ENCODE measurements around the gene AGBL5. TPM values are rescaled to one million over a fixed set of nuclear protein-coding genes. Genes with fewer than 3 reads are reported as not detected.

AGBL5 gene
- total and polyA plus RNA-seq, 9 of the 15 experiments (the other 6 are each of a cell fraction or from before 2014, with no cell fraction given) = 3.3 to 52.7 (median 26.2) TPM

DNA sequence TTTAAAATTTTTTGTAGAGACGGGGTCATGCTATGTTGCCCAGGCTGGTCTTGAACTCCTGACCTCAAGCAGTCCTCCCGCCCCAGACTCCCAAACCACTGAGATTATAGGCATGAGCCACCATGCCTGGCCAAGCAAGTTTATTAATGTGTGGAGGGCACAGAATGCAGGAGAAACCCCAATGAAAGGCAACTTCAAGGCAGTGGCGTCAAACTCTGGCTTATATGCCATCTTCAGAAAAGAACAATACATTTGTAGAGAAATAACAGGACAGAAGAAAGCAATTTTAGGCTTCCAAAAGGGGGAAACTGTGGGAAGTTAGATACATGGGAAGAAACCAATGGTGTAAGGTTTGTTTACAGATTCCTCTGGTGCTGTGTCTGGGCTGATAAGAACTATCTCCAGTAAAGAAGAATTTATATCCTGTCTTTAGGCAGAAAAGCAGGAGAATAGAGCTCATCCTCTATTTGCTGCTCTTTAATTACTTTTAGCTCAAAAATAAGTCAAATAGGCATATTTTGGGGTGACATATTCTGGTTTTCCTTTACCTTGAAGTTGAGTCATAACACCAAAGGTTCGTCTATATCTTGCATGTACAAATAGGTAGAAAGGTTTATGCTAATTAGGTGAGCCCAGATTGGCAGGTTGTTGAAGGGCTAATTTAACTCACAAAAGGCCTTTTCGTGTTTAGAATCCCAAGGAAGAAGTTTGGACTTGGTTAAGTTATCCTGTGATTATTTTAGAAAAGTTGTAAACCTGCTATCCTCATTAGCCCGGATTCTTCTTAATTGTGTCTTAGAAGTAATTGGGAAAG lies 44.7 kb upstream of the AGBL5 start (continued):
- TF ChIP-seq, protein P1, sequence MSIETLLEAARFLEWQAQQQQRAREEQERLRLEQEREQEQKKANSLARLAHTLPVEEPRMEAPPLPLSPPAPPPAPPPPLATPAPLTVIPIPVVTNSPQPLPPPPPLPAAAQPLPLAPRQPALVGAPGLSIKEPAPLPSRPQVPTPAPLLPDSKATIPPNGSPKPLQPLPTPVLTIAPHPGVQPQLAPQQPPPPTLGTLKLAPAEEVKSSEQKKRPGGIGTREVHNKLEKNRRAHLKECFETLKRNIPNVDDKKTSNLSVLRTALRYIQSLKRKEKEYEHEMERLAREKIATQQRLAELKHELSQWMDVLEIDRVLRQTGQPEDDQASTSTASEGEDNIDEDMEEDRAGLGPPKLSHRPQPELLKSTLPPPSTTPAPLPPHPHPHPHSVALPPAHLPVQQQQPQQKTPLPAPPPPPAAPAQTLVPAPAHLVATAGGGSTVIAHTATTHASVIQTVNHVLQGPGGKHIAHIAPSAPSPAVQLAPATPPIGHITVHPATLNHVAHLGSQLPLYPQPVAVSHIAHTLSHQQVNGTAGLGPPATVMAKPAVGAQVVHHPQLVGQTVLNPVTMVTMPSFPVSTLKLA (conservative IDR thresholded peaks at IDR 0.05) = peak; percentile 12 to 51; a peak in 1 of 4 replicates
- TF ChIP-seq ZNF121 (CRISPR knock-in tag; conservative IDR thresholded peaks at IDR 0.05) = peak; percentile 96
- TF ChIP-seq NFYB (IDR thresholded peaks at IDR 0.05; ENCODE audit: extremely low read depth, insufficient read length) = no peak
- TF ChIP-seq, protein P2, sequence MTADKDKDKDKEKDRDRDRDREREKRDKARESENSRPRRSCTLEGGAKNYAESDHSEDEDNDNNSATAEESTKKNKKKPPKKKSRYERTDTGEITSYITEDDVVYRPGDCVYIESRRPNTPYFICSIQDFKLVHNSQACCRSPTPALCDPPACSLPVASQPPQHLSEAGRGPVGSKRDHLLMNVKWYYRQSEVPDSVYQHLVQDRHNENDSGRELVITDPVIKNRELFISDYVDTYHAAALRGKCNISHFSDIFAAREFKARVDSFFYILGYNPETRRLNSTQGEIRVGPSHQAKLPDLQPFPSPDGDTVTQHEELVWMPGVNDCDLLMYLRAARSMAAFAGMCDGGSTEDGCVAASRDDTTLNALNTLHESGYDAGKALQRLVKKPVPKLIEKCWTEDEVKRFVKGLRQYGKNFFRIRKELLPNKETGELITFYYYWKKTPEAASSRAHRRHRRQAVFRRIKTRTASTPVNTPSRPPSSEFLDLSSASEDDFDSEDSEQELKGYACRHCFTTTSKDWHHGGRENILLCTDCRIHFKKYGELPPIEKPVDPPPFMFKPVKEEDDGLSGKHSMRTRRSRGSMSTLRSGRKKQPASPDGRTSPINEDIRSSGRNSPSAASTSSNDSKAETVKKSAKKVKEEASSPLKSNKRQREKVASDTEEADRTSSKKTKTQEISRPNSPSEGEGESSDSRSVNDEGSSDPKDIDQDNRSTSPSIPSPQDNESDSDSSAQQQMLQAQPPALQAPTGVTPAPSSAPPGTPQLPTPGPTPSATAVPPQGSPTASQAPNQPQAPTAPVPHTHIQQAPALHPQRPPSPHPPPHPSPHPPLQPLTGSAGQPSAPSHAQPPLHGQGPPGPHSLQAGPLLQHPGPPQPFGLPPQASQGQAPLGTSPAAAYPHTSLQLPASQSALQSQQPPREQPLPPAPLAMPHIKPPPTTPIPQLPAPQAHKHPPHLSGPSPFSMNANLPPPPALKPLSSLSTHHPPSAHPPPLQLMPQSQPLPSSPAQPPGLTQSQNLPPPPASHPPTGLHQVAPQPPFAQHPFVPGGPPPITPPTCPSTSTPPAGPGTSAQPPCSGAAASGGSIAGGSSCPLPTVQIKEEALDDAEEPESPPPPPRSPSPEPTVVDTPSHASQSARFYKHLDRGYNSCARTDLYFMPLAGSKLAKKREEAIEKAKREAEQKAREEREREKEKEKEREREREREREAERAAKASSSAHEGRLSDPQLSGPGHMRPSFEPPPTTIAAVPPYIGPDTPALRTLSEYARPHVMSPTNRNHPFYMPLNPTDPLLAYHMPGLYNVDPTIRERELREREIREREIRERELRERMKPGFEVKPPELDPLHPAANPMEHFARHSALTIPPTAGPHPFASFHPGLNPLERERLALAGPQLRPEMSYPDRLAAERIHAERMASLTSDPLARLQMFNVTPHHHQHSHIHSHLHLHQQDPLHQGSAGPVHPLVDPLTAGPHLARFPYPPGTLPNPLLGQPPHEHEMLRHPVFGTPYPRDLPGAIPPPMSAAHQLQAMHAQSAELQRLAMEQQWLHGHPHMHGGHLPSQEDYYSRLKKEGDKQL (CRISPR knock-in tag; IDR thresholded peaks at IDR 0.05; ENCODE audit: borderline replicate concordance) = no peak
- TF ChIP-seq ZNF239 (CRISPR knock-in tag; IDR thresholded peaks at IDR 0.05) = no peak
- no peak for TF ChIP-seq PHB2 (IDR thresholded peaks at IDR 0.05; ENCODE audit: low read depth)
- TF ChIP-seq, protein P3, sequence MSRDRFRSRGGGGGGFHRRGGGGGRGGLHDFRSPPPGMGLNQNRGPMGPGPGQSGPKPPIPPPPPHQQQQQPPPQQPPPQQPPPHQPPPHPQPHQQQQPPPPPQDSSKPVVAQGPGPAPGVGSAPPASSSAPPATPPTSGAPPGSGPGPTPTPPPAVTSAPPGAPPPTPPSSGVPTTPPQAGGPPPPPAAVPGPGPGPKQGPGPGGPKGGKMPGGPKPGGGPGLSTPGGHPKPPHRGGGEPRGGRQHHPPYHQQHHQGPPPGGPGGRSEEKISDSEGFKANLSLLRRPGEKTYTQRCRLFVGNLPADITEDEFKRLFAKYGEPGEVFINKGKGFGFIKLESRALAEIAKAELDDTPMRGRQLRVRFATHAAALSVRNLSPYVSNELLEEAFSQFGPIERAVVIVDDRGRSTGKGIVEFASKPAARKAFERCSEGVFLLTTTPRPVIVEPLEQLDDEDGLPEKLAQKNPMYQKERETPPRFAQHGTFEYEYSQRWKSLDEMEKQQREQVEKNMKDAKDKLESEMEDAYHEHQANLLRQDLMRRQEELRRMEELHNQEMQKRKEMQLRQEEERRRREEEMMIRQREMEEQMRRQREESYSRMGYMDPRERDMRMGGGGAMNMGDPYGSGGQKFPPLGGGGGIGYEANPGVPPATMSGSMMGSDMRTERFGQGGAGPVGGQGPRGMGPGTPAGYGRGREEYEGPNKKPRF (IDR thresholded peaks at IDR 0.05; ENCODE audit: low read depth, low read length) = no peak
- TF ChIP-seq MAFK (IDR thresholded peaks at IDR 0.05; ENCODE audit: low read length) = no peak; the same call in 1 of the 2 replicates
- 0 out of 2 replicates have a peak, but pooled peaks have one; percentile 72 for TF ChIP-seq BRD4 (IDR thresholded peaks at IDR 0.05)
- peak in 1 of 2 experiments; percentile 25; a peak in 2 of 4 replicates for TF ChIP-seq RCOR1 (IDR thresholded peaks at IDR 0.05; ENCODE audit: borderline replicate concordance in 1 of 2, low read depth in 2 of 2, low read length in 2 of 2)
- TF ChIP-seq KDM1A (IDR thresholded peaks at IDR 0.05) = peak; percentile 81 to 84
- TF ChIP-seq GABPB1 (CRISPR knock-in tag; IDR thresholded peaks at IDR 0.05) = no peak
- no peak for TF ChIP-seq HOXB6 (CRISPR knock-in tag; IDR thresholded peaks at IDR 0.05; ENCODE audit: borderline replicate concordance)
- TF ChIP-seq CBX1 (IDR thresholded peaks at IDR 0.05; ENCODE audit: low read depth) = no peak
- no peak for TF ChIP-seq CBX5 (IDR thresholded peaks at IDR 0.05; ENCODE audit: borderline replicate concordance, low read depth)
- 0 out of 2 replicates have a peak, but pooled peaks have one; percentile 29 for TF ChIP-seq NR2F6 (CRISPR knock-in tag; IDR thresholded peaks at IDR 0.05)
- TF ChIP-seq ETV5 (CRISPR knock-in tag; IDR thresholded peaks at IDR 0.05; ENCODE audit: low read depth) = no peak
- no peak for TF ChIP-seq ZNF586 (CRISPR knock-in tag; conservative IDR thresholded peaks at IDR 0.05)
- peak; percentile 46; the same call in 1 of the 2 replicates for TF ChIP-seq HLTF (IDR thresholded peaks at IDR 0.05)
